ENCODE results near the gene TRPM5. TPM values are rescaled to one million over a fixed set of nuclear protein-coding genes. Genes with fewer than 3 reads are reported as not detected.

TRPM5 gene
- total RNA-seq, 2 experiments from 2014 or later: not detected

GRCh38 chr11:2446590-2447252, 2.4 kb upstream of the TRPM5 start:
- Mint-ChIP-seq H3K9me3 (ENCODE audit: low read depth) (no peaks in the 10 kb centered on the region), H3K27me3 (peaks cover 23% of the 10 kb centered on the region), H3K36me3 (no peaks in the 10 kb centered on the region), H3K4me3 (peak overlapping the region; percentile 55), H3K4me1 (peaks cover 26% of the 10 kb centered on the region), H3K27ac (peak overlapping the region; percentile 70)
- DNase-seq (no peak), ATAC-seq (no peak)
- CTCF ChIA-PET: interaction anchor here (0.8 to 2.8 kb wide), 5 partner anchors 21 to 445 kb away, joined by 3 to 15 read pairs (median 4); no protein-coding TSS in a partner anchor

GRCh38 chr11:2445746-2446551, 1.6 kb upstream of the TRPM5 start:
- H3K9me3 Mint-ChIP-seq (ENCODE audit: low read depth): no peaks in the 10 kb centered on the region
- no peak for DNase-seq
- H3K4me3 Mint-ChIP-seq: peak overlapping the region; percentile 74
- CTCF ChIA-PET: interaction anchor here (0.8 to 2.8 kb wide), 4 partner anchors 22 to 447 kb away, joined by 3 to 15 read pairs (median 4); no protein-coding TSS in a partner anchor
- no peak for ATAC-seq
- H3K4me1 Mint-ChIP-seq: peaks cover 26% of the 10 kb centered on the region
- H3K27ac Mint-ChIP-seq: no peak overlapping the region
- no peaks in the 10 kb centered on the region for H3K36me3 Mint-ChIP-seq
- peaks cover 23% of the 10 kb centered on the region for H3K27me3 Mint-ChIP-seq

GRCh38 chr11:2444821-2445745, 769 bp upstream of the TRPM5 start, which contains the start of gene KCNQ1:
Gene KCNQ1 (plus strand): TSS chr11:2445008. CDS start chr11:2445099, 91 bp downstream.
- no peak within 1 kb of the TSS for H3K27ac Mint-ChIP-seq

GRCh38 chr11:2443406-2443805, 908 bp downstream of the TRPM5 start:
- no peak overlapping the region for H3K4me3 Mint-ChIP-seq
- no peaks in the 10 kb centered on the region for H3K36me3 Mint-ChIP-seq
- peaks cover 30% of the 10 kb centered on the region for H3K4me1 Mint-ChIP-seq
- peaks cover 32% of the 10 kb centered on the region for H3K27me3 Mint-ChIP-seq
- no peaks in the 10 kb centered on the region for H3K9me3 Mint-ChIP-seq (ENCODE audit: low read depth)
- DNase-seq: no peak
- no peak overlapping the region for H3K27ac Mint-ChIP-seq
- ATAC-seq: no peak
- CTCF ChIA-PET: interaction anchor here (0.6 to 1.4 kb wide), 5 partner anchors 16 to 487 kb away, joined by 3 to 8 read pairs (median 3); no protein-coding TSS in a partner anchor

More at GRCh38 chr11:2444821-2445745, 769 bp upstream of the TRPM5 start, which contains the start of gene KCNQ1:
- Mint-ChIP-seq H3K27me3 (peaks cover 23% of the 10 kb centered on the region), H3K9me3 (ENCODE audit: low read depth) (no peaks in the 10 kb centered on the region), H3K4me1 (peaks cover 30% of the 10 kb centered on the region), H3K36me3 (no peaks in the 10 kb centered on the region), H3K4me3 (peak within 1 kb of the TSS; percentile 74)
- CTCF ChIA-PET: interaction anchor here (1.1 to 2.8 kb wide), 5 partner anchors 23 to 793 kb away, joined by 3 to 15 read pairs (median 4); no protein-coding TSS in a partner anchor
- DNase-seq (peak; percentile 57), ATAC-seq (peak; percentile 79)

- no peak overlapping the region for H3K4me3 Mint-ChIP-seq
- no peak for DNase-seq
- H3K9me3 Mint-ChIP-seq (ENCODE audit: low read depth): no peaks in the 10 kb centered on the region
- no peak for ATAC-seq
- H3K27ac Mint-ChIP-seq: no peak overlapping the region
- H3K4me1 Mint-ChIP-seq: peaks cover 29% of the 10 kb centered on the region
- H3K27me3 Mint-ChIP-seq: peaks cover 32% of the 10 kb centered on the region
- CTCF ChIA-PET: interaction anchor here (0.7 to 1.0 kb wide), 2 partner anchors 19 to 25 kb away, joined by 3 read pairs; no protein-coding TSS in a partner anchor
- no peaks in the 10 kb centered on the region for H3K36me3 Mint-ChIP-seq
Observed at GRCh38 chr11:2442589-2442988, 1.7 kb downstream of the TRPM5 start.

GRCh38 chr11:2441171-2441570, 3.1 kb downstream of the TRPM5 start:
- Mint-ChIP-seq H3K27me3 (peaks cover 32% of the 10 kb centered on the region), H3K9me3 (ENCODE audit: low read depth) (no peaks in the 10 kb centered on the region), H3K27ac (no peak overlapping the region), H3K36me3 (no peaks in the 10 kb centered on the region), H3K4me3 (no peak overlapping the region), H3K4me1 (peaks cover 16% of the 10 kb centered on the region)
- ATAC-seq: no peak
- CTCF ChIA-PET: interaction anchor here (1.1 to 1.4 kb wide), 3 partner anchors 21 to 450 kb away, joined by 3 to 4 read pairs (median 3); no protein-coding TSS in a partner anchor
- DNase-seq: no peak

GRCh38 chr11:2440646-2441045, 3.7 kb downstream of the TRPM5 start:
- Mint-ChIP-seq H3K4me3 (no peak overlapping the region), H3K9me3 (ENCODE audit: low read depth) (no peaks in the 10 kb centered on the region)
- CTCF ChIA-PET: interaction anchor here (1.1 to 1.4 kb wide), 3 partner anchors 21 to 451 kb away, joined by 3 to 4 read pairs (median 3); no protein-coding TSS in a partner anchor

GRCh38 chr11:2439820-2440219, 4.5 kb downstream of the TRPM5 start:
- Mint-ChIP-seq H3K27me3 (peaks cover 29% of the 10 kb centered on the region), H3K4me1 (peaks cover 13% of the 10 kb centered on the region), H3K4me3 (no peak overlapping the region), H3K9me3 (ENCODE audit: low read depth) (no peaks in the 10 kb centered on the region), H3K36me3 (no peaks in the 10 kb centered on the region), H3K27ac (no peak overlapping the region)
- ATAC-seq (no peak), DNase-seq (no peak)
- CTCF ChIA-PET: interaction anchor here (1.0 to 1.4 kb wide), 3 partner anchors 20 to 452 kb away, joined by 3 to 4 read pairs (median 3); no protein-coding TSS in a partner anchor

More at GRCh38 chr11:2440646-2441045, 3.7 kb downstream of the TRPM5 start:
- Mint-ChIP-seq H3K27me3 (peaks cover 32% of the 10 kb centered on the region), H3K27ac (no peak overlapping the region), H3K36me3 (no peaks in the 10 kb centered on the region), H3K4me1 (peaks cover 16% of the 10 kb centered on the region)
- ATAC-seq (no peak), DNase-seq (no peak)

GRCh38 chr11:2437516-2437915, 6.8 kb downstream of the TRPM5 start:
- no peaks in the 10 kb centered on the region for H3K9me3 Mint-ChIP-seq (ENCODE audit: low read depth)
- H3K27me3 Mint-ChIP-seq: peaks cover 17% of the 10 kb centered on the region
- DNase-seq (no peak), ATAC-seq (no peak)
- H3K4me1 Mint-ChIP-seq: peaks cover 5% of the 10 kb centered on the region
- no peak overlapping the region for H3K27ac Mint-ChIP-seq
- H3K36me3 Mint-ChIP-seq: no peaks in the 10 kb centered on the region
- H3K4me3 Mint-ChIP-seq: no peak overlapping the region
- CTCF ChIA-PET: interaction anchor here (2.3 to 2.7 kb wide), 2 partner anchors 17 to 95 kb away, joined by 6 to 11 read pairs; no protein-coding TSS in a partner anchor

GRCh38 chr11:2436521-2437031, 7.7 kb downstream of the TRPM5 start:
- CTCF ChIA-PET: interaction anchor here (2.3 to 2.7 kb wide), 2 partner anchors 16 to 96 kb away, joined by 6 to 11 read pairs; no protein-coding TSS in a partner anchor

GRCh38 chr11:2436013-2436520, 8.2 kb downstream of the TRPM5 start:
- Mint-ChIP-seq H3K4me1 (peaks cover 4% of the 10 kb centered on the region), H3K27ac (no peak overlapping the region), H3K9me3 (ENCODE audit: low read depth) (no peaks in the 10 kb centered on the region), H3K36me3 (no peaks in the 10 kb centered on the region), H3K4me3 (no peak overlapping the region), H3K27me3 (peaks cover 9% of the 10 kb centered on the region)
- ATAC-seq: no peak
- CTCF ChIA-PET: interaction anchor here (2.3 to 2.7 kb wide), 2 partner anchors 16 to 97 kb away, joined by 6 to 11 read pairs; no protein-coding TSS in a partner anchor
- no peak for DNase-seq

More at GRCh38 chr11:2436521-2437031, 7.7 kb downstream of the TRPM5 start:
- no peak overlapping the region for H3K4me3 Mint-ChIP-seq
- peaks cover 9% of the 10 kb centered on the region for H3K27me3 Mint-ChIP-seq
- H3K36me3 Mint-ChIP-seq: no peaks in the 10 kb centered on the region
- H3K4me1 Mint-ChIP-seq: peaks cover 4% of the 10 kb centered on the region
- DNase-seq: no peak
- no peak for ATAC-seq
- H3K9me3 Mint-ChIP-seq (ENCODE audit: low read depth): no peaks in the 10 kb centered on the region
- H3K27ac Mint-ChIP-seq: no peak overlapping the region

Measured in activated CD8-positive, alpha-beta memory T cell treated with anti-CD3 and anti-CD28 coated beads, Interleukin-2, amount 10 ng/mL, durations not matched to agents 7 days and 5 days (primary cell).